Nephron progenitor cell (in vitro differentiated cells): Measurements from ENCODE around the gene RHOJ.

ENCODE experiments used
- DNase-seq: peaks from one replicate; pipeline ENCODE4 v3.0.0; 2021
- H3K27ac Mint-ChIP-seq: 2 replicates; pipeline ENCODE4 v1.8.0; 2021; ENCODE audit warnings: mild to moderate bottlenecking, moderate library complexity, mixed read lengths
- H3K27me3 Mint-ChIP-seq: 2 replicates; pipeline ENCODE4 v1.8.0; 2021; ENCODE audit warnings: mild to moderate bottlenecking, low read depth, mixed read lengths; ENCODE audit not compliant: poor library complexity
- H3K36me3 Mint-ChIP-seq: 2 replicates; pipeline ENCODE4 v1.8.0; 2021; ENCODE audit warnings: low read depth, mixed read lengths
- H3K4me1 Mint-ChIP-seq: 2 replicates; pipeline ENCODE4 v1.8.0; 2021; ENCODE audit warnings: mixed read lengths
- H3K4me3 Mint-ChIP-seq: 2 replicates; pipeline ENCODE4 v1.8.0; 2021; ENCODE audit warnings: mild to moderate bottlenecking, moderate library complexity, mixed read lengths
- H3K9me3 Mint-ChIP-seq: 2 replicates; pipeline ENCODE4 v1.8.0; 2021; ENCODE audit warnings: mild to moderate bottlenecking, moderate library complexity, mixed read lengths
- TF ChIP-seq, protein P1 (sequence below): fragments of 200-600 bp; sonication (generic); IDR thresholded peaks from 2 replicates; pipeline ENCODE4 v1.5.0; 2021; ENCODE audit warnings: antibody characterized with exemption

Gene RHOJ

DNA sequence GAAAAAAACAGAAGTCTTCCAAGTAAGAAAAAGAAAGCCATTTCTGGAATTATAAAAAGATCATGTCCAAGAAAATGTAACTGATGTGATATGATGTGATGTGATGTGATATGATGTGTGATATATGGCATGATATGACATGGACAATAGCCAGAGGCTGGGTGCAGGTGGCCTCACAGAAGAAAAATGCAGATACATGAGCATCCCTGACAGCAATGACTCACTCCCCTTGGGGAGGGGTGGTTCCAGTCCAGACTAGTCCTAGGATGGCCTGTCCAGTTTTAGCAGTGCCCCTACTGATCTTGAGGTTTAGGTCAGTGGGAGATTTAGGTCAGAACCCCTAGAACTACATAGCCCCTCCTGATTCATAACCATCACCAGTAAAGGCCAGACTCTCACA is 3.5 kb upstream of the RHOJ start:
- no peak for DNase-seq
- H3K27ac Mint-ChIP-seq = no peak overlapping the region
- TF ChIP-seq, protein P1, sequence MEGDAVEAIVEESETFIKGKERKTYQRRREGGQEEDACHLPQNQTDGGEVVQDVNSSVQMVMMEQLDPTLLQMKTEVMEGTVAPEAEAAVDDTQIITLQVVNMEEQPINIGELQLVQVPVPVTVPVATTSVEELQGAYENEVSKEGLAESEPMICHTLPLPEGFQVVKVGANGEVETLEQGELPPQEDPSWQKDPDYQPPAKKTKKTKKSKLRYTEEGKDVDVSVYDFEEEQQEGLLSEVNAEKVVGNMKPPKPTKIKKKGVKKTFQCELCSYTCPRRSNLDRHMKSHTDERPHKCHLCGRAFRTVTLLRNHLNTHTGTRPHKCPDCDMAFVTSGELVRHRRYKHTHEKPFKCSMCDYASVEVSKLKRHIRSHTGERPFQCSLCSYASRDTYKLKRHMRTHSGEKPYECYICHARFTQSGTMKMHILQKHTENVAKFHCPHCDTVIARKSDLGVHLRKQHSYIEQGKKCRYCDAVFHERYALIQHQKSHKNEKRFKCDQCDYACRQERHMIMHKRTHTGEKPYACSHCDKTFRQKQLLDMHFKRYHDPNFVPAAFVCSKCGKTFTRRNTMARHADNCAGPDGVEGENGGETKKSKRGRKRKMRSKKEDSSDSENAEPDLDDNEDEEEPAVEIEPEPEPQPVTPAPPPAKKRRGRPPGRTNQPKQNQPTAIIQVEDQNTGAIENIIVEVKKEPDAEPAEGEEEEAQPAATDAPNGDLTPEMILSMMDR = no peak
- peaks cover 11% of the 10 kb centered on the region for H3K9me3 Mint-ChIP-seq
- H3K36me3 Mint-ChIP-seq = no peaks in the 10 kb centered on the region
- no peaks in the 10 kb centered on the region for H3K4me1 Mint-ChIP-seq
- H3K4me3 Mint-ChIP-seq = no peak overlapping the region
- H3K27me3 Mint-ChIP-seq = no peaks in the 10 kb centered on the region

DNA sequence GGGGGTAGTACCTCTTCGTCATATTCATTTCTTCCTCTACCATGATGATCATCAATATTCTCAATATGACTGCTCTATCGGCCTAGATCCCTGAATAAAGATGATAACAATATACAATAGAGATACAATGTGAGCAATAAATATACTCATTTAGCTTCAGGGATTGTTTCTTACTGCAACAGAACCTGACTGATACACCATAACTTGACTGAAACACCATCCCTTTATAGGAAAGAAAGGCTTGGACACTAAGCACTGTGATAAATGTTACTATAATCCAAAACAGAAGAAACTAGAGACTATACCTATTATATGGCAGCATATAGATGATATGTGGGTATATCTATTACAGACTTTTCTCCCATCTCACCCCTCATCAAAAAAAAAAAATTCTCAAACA is 1.2 kb upstream of the RHOJ start:
- no peak overlapping the region for H3K27ac Mint-ChIP-seq
- no peaks in the 10 kb centered on the region for H3K4me1 Mint-ChIP-seq
- no peaks in the 10 kb centered on the region for H3K27me3 Mint-ChIP-seq
- H3K4me3 Mint-ChIP-seq = no peak overlapping the region
- peaks cover 5% of the 10 kb centered on the region for H3K9me3 Mint-ChIP-seq
- DNase-seq = no peak
- no peaks in the 10 kb centered on the region for H3K36me3 Mint-ChIP-seq
- TF ChIP-seq, protein P1 = no peak

GRCh38 chr14:63203618-63204406 is 431 bp upstream of the RHOJ start:
- H3K4me3 Mint-ChIP-seq = no peak overlapping the region
- H3K27ac Mint-ChIP-seq = no peak overlapping the region
- H3K4me1 Mint-ChIP-seq = no peaks in the 10 kb centered on the region
- TF ChIP-seq, protein P1 = peak; percentile 10
- peak; percentile 59 for DNase-seq
- peaks cover 5% of the 10 kb centered on the region for H3K9me3 Mint-ChIP-seq
- H3K27me3 Mint-ChIP-seq = no peaks in the 10 kb centered on the region
- H3K36me3 Mint-ChIP-seq = no peaks in the 10 kb centered on the region

- Mint-ChIP-seq H3K4me3 (no peak overlapping the region), H3K36me3 (no peaks in the 10 kb centered on the region), H3K9me3 (peaks cover 5% of the 10 kb centered on the region), H3K27me3 (no peaks in the 10 kb centered on the region), H3K4me1 (no peaks in the 10 kb centered on the region), H3K27ac (no peak overlapping the region)
- TF ChIP-seq, protein P1 = no peak
- no peak for DNase-seq
These were observed 867 bp downstream of the RHOJ start for GRCh38 chr14:63205044-63205575.

DNA sequence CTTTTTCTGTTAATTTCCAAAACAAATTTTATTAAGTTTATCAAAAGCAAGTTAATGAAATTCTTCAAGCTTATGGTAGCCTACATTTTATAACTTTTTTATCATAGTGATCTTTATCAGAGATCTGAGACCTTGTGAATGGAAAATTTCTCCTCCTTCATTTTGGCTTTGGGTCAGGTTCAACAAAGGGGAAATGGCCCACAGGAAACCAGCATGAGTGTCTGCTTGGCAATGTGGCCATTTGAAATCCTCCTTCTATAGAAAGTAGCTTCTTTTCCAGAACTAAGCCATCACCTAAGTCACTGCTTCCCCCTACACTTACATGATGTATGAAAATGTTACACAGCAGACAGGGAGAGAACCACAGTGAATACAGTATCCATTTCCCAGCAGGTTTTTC is 1.6 kb downstream of the RHOJ start:
- Mint-ChIP-seq H3K4me1 (no peaks in the 10 kb centered on the region), H3K36me3 (no peaks in the 10 kb centered on the region), H3K9me3 (peaks cover 5% of the 10 kb centered on the region), H3K27ac (no peak overlapping the region), H3K27me3 (no peaks in the 10 kb centered on the region), H3K4me3 (peak overlapping the region; percentile 21)
- TF ChIP-seq, protein P1 = no peak
- no peak for DNase-seq

- H3K27ac Mint-ChIP-seq = no peak overlapping the region
- H3K4me3 Mint-ChIP-seq = no peak overlapping the region
- no peaks in the 10 kb centered on the region for H3K4me1 Mint-ChIP-seq
- no peaks in the 10 kb centered on the region for H3K27me3 Mint-ChIP-seq
- TF ChIP-seq, protein P1 = no peak
- no peaks in the 10 kb centered on the region for H3K9me3 Mint-ChIP-seq
- DNase-seq = no peak
- H3K36me3 Mint-ChIP-seq = no peaks in the 10 kb centered on the region
These were observed 4.9 kb downstream of the RHOJ start for GRCh38 chr14:63209160-63209559.
